Measurements from ENCODE around the gene HOXA10. TPM values are rescaled to one million over a fixed set of nuclear protein-coding genes. Genes with fewer than 3 reads are reported as not detected.

HOXA10 gene
- total RNA-seq, 1 donor from 2014 or later: 19.7 TPM

- no peak for DNase-seq (ENCODE audit: low spot score)
These were observed 40.5 kb downstream of the HOXA10 start for GRCh38 chr7:27133409-27134231.

- no peak for DNase-seq (ENCODE audit: low spot score)
These were observed 41.1 kb downstream of the HOXA10 start for GRCh38 chr7:27132978-27133377.

GRCh38 chr7:27132214-27132613 lies 41.9 kb downstream of the HOXA10 start:
- DNase-seq (ENCODE audit: low spot score): no peak

- DNase-seq (ENCODE audit: low spot score): no peak
These were observed 42.7 kb downstream of the HOXA10 start for GRCh38 chr7:27131390-27131819.

- DNase-seq (ENCODE audit: low spot score): peak; percentile 98
These were observed 43.4 kb downstream of the HOXA10 start, which contains the start of gene HOXA4 for GRCh38 chr7:27130540-27131389. TSS of gene HOXA4 (minus strand) at chr7:27130757. CDS start at chr7:27130733, 24 bp downstream.

- DNase-seq (ENCODE audit: low spot score): no peak
These were observed 44.2 kb downstream of the HOXA10 start for GRCh38 chr7:27129729-27130539.

- DNase-seq (ENCODE audit: low spot score): no peak
These were observed 45.1 kb downstream of the HOXA10 start for GRCh38 chr7:27128776-27129728.

GRCh38 chr7:27128034-27128433 lies 46.1 kb downstream of the HOXA10 start:
- DNase-seq (ENCODE audit: low spot score): no peak

GRCh38 chr7:27126596-27127327 lies 47.4 kb downstream of the HOXA10 start:
- DNase-seq (ENCODE audit: low spot score): no peak

- DNase-seq (ENCODE audit: low spot score): no peak
These were observed 48.1 kb downstream of the HOXA10 start for GRCh38 chr7:27125986-27126394.

- no peak for DNase-seq (ENCODE audit: low spot score)
These were observed 49.0 kb downstream of the HOXA10 start for GRCh38 chr7:27124902-27125689.

GRCh38 chr7:27124096-27124901 lies 49.8 kb downstream of the HOXA10 start:
- DNase-seq (ENCODE audit: low spot score): no peak

GRCh38 chr7:27123477-27124053 lies 50.6 kb downstream of the HOXA10 start:
- DNase-seq (ENCODE audit: low spot score): no peak

- DNase-seq (ENCODE audit: low spot score): no peak
These were observed 51.1 kb downstream of the HOXA10 start for GRCh38 chr7:27123007-27123476.

- DNase-seq (ENCODE audit: low spot score): no peak
These were observed 51.8 kb downstream of the HOXA10 start for GRCh38 chr7:27122077-27122910.

GRCh38 chr7:27121684-27122076 lies 52.4 kb downstream of the HOXA10 start:
- DNase-seq (ENCODE audit: low spot score): no peak

Measured in mesenteric fat pad (tissue), 1 donor.